NCI-H526 treated with DMSO at 0.1 percent for 48 hours (cell line): ENCODE measurements around the gene ZNF611.
"Not testable (repeated sequence)": the region's sequence is repeated elsewhere in the genome, so short reads cannot be mapped to it uniquely, and the experiment has no call there.

Experiments used
- DNase-seq: peaks from one replicate; lab custom pipeline; 2025; lab: John Stamatoyannopoulos, UW

ZNF611 gene

GRCh38 chr19:52734893-52735661 lies at the start of gene ZNF611:
Gene ZNF611 (minus strand): TSS chr19:52735044. CDS start chr19:52715894, 19,150 bp downstream.
- peak; percentile 95 for DNase-seq

- not testable (repeated sequence) for DNase-seq
These were observed 48.0 kb upstream of the ZNF611 start for GRCh38 chr19:52782864-52783263.

- no peak for DNase-seq
These were observed 44.0 kb upstream of the ZNF611 start for GRCh38 chr19:52778811-52779210.

- DNase-seq, result not testable (repeated sequence)
These were observed 21.6 kb upstream of the ZNF611 start for GRCh38 chr19:52756447-52756846.

GRCh38 chr19:52749780-52750179 lies 14.9 kb upstream of the ZNF611 start:
- no peak for DNase-seq

GRCh38 chr19:52748336-52748950 lies 13.6 kb upstream of the ZNF611 start:
- DNase-seq, result no peak

GRCh38 chr19:52745919-52746318 lies 11.1 kb upstream of the ZNF611 start:
- DNase-seq, result not testable (repeated sequence)

GRCh38 chr19:52743091-52743490 lies 8.2 kb upstream of the ZNF611 start:
- no peak for DNase-seq

GRCh38 chr19:52742516-52742915 lies 7.7 kb upstream of the ZNF611 start:
- DNase-seq, result no peak

- no peak for DNase-seq
These were observed 7.2 kb upstream of the ZNF611 start for GRCh38 chr19:52741951-52742485.

- not testable (repeated sequence) for DNase-seq
These were observed 6.5 kb upstream of the ZNF611 start for GRCh38 chr19:52741371-52741770.

GRCh38 chr19:52739576-52739975 lies 4.7 kb upstream of the ZNF611 start:
- DNase-seq, result no peak

- no peak for DNase-seq
These were observed 890 bp upstream of the ZNF611 start for GRCh38 chr19:52735734-52736133.

GRCh38 chr19:52734331-52734892 lies 432 bp downstream of the ZNF611 start:
- peak; percentile 45 for DNase-seq

- not testable (repeated sequence) for DNase-seq
These were observed 8.8 kb downstream of the ZNF611 start for GRCh38 chr19:52726051-52726450.

- no peak for DNase-seq
These were observed 9.3 kb downstream of the ZNF611 start for GRCh38 chr19:52725528-52725961.

- DNase-seq, result no peak
These were observed 9.9 kb downstream of the ZNF611 start for GRCh38 chr19:52724701-52725514.

- not testable (repeated sequence) for DNase-seq
These were observed 10.8 kb downstream of the ZNF611 start for GRCh38 chr19:52723907-52724598.

GRCh38 chr19:52722062-52723003 lies 12.5 kb downstream of the ZNF611 start:
- no peak for DNase-seq

GRCh38 chr19:52720541-52720940 lies 14.3 kb downstream of the ZNF611 start:
- not testable (repeated sequence) for DNase-seq
